ENCODE measurements around the gene ABCA2.

- TF ChIP-seq CTCF (IDR thresholded peaks at IDR 0.05; ENCODE audit: low read length) (no peak), EZH2 (IDR thresholded peaks at IDR 0.05; ENCODE audit: borderline replicate concordance, low read length) (no peak)
These were observed 12.1 kb downstream of the ABCA2 start for GRCh38 chr9:137015976-137016375.
